ENCODE measurements around the gene ITGAE.
A peak's percentile ranks its signal among the peaks of the same experiment; 100 is the strongest.
"Not testable (repeated sequence)": the region's sequence is repeated elsewhere in the genome, so short reads cannot be mapped to it uniquely, and the experiment has no call there.

Gene ITGAE

GRCh38 chr17:3745071-3745470 is 55.9 kb downstream of the ITGAE start:
- TF ChIP-seq ZNF274 (IDR thresholded peaks at IDR 0.05; ENCODE audit: low read depth, low read length): no peak
- H3K4me3 ChIP-seq (ENCODE audit: low read length): no peak overlapping the region

GRCh38 chr17:3744014-3744413 is 57.0 kb downstream of the ITGAE start:
- H3K4me3 ChIP-seq (ENCODE audit: low read length): no peak overlapping the region
- TF ChIP-seq ZNF274 (IDR thresholded peaks at IDR 0.05; ENCODE audit: low read depth, low read length): no peak

- no peak for TF ChIP-seq ZNF274 (IDR thresholded peaks at IDR 0.05; ENCODE audit: low read depth, low read length)
- H3K4me3 ChIP-seq (ENCODE audit: low read length): no peak overlapping the region
Measured at GRCh38 chr17:3740611-3741073, 60.3 kb downstream of the ITGAE start.

GRCh38 chr17:3739422-3740124 is 61.4 kb downstream of the ITGAE start:
- no peak for TF ChIP-seq ZNF274 (IDR thresholded peaks at IDR 0.05; ENCODE audit: low read depth, low read length)

GRCh38 chr17:3738562-3739295 is 62.3 kb downstream of the ITGAE start:
- TF ChIP-seq ZNF274 (IDR thresholded peaks at IDR 0.05; ENCODE audit: low read depth, low read length): no peak
- H3K4me3 ChIP-seq (ENCODE audit: low read length): no peak overlapping the region

More at GRCh38 chr17:3739422-3740124, 61.4 kb downstream of the ITGAE start:
- no peak overlapping the region for H3K4me3 ChIP-seq (ENCODE audit: low read length)

- H3K4me3 ChIP-seq (ENCODE audit: low read length): no peak overlapping the region
- TF ChIP-seq ZNF274 (IDR thresholded peaks at IDR 0.05; ENCODE audit: low read depth, low read length): no peak
Measured at GRCh38 chr17:3735515-3735914, 65.5 kb downstream of the ITGAE start.

GRCh38 chr17:3734911-3735276 is 66.1 kb downstream of the ITGAE start:
- H3K4me3 ChIP-seq (ENCODE audit: low read length): not testable (repeated sequence)

GRCh38 chr17:3732210-3732621 is 68.8 kb downstream of the ITGAE start:
- no peak for TF ChIP-seq ZNF274 (IDR thresholded peaks at IDR 0.05; ENCODE audit: low read depth, low read length)
- no peak overlapping the region for H3K4me3 ChIP-seq (ENCODE audit: low read length)

- no peak overlapping the region for H3K4me3 ChIP-seq (ENCODE audit: low read length)
- TF ChIP-seq ZNF274 (IDR thresholded peaks at IDR 0.05; ENCODE audit: low read depth, low read length): no peak
Measured at GRCh38 chr17:3730881-3731429, 70.0 kb downstream of the ITGAE start.

GRCh38 chr17:3729881-3730280 is 71.1 kb downstream of the ITGAE start:
- no peak overlapping the region for H3K4me3 ChIP-seq (ENCODE audit: low read length)
- no peak for TF ChIP-seq ZNF274 (IDR thresholded peaks at IDR 0.05; ENCODE audit: low read depth, low read length)

- not testable (repeated sequence) for H3K4me3 ChIP-seq (ENCODE audit: low read length)
Measured at GRCh38 chr17:3728099-3728498, 72.9 kb downstream of the ITGAE start.

GRCh38 chr17:3727041-3727440 is 73.9 kb downstream of the ITGAE start:
- no peak for TF ChIP-seq ZNF274 (IDR thresholded peaks at IDR 0.05; ENCODE audit: low read depth, low read length)
- H3K4me3 ChIP-seq (ENCODE audit: low read length): peak overlapping the region; percentile 17; the same call in 1 of the 2 replicates

- H3K4me3 ChIP-seq (ENCODE audit: low read length): peak overlapping the region; percentile 80
- TF ChIP-seq ZNF274 (IDR thresholded peaks at IDR 0.05; ENCODE audit: low read depth, low read length): no peak
Measured at GRCh38 chr17:3724378-3725077, 76.5 kb downstream of the ITGAE start.

- no peak for TF ChIP-seq ZNF274 (IDR thresholded peaks at IDR 0.05; ENCODE audit: low read depth, low read length)
- peak within 1 kb of the TSS; percentile 80 for H3K4me3 ChIP-seq (ENCODE audit: low read length)
Measured at GRCh38 chr17:3723556-3724377, 77.2 kb downstream of the ITGAE start, which contains the start of gene HASPIN. Gene HASPIN, plus strand, starts transcription at chr17:3723903. Its CDS starts 33 bp downstream, at chr17:3723936.

Measured in GM08714 (cell line).